GM21717 (cell line): ENCODE data around the gene STXBP2.
A peak's percentile ranks its signal among the peaks of the same experiment; 100 is the strongest.

ENCODE experiments used
- ATAC-seq: cut with Tn5 transposase; IDR thresholded peaks from one replicate; pipeline ENCODE4 v1.9.1; 2021; ENCODE audit warnings: mild to moderate bottlenecking, moderate library complexity; ENCODE audit not compliant: unreplicated experiment

Gene STXBP2

GRCh38 chr19:7648265-7649014, 11.5 kb downstream of the STXBP2 start:
- no peak for ATAC-seq

GRCh38 chr19:7650148-7650547, 13.2 kb downstream of the STXBP2 start:
- no peak for ATAC-seq

DNA sequence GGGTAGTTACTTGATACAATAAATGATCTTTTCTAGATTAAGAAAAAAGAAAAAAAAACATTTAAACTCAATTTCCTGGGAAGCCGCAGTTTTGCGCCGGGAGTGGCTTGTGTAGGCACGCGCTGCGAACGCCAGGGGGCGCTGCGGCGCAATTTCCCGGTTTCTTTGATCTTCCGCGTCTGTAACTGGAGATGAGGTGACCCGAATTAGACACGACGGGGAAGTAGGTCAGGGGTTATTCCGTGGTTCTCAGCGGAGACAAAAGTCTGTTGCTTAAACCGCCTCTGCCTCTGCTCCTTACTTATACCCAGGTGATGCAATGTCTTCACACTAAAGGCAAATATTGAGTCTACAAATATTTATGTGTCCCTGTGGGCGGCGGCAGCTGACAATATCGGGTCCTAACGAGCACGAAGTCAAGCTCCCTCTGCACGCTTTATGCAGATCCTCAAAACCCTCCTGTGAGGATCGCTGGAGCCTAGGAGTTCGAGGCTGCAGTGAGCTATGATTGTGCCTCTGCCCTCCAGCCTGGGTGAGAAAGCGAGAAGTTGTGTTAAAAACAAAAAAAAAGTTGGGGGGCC, 15.2 kb downstream of the STXBP2 start:
- ATAC-seq = no peak

GRCh38 chr19:7654401-7654800, 17.5 kb downstream of the STXBP2 start:
- ATAC-seq = no peak

GRCh38 chr19:7655581-7655980, 18.7 kb downstream of the STXBP2 start:
- no peak for ATAC-seq

DNA sequence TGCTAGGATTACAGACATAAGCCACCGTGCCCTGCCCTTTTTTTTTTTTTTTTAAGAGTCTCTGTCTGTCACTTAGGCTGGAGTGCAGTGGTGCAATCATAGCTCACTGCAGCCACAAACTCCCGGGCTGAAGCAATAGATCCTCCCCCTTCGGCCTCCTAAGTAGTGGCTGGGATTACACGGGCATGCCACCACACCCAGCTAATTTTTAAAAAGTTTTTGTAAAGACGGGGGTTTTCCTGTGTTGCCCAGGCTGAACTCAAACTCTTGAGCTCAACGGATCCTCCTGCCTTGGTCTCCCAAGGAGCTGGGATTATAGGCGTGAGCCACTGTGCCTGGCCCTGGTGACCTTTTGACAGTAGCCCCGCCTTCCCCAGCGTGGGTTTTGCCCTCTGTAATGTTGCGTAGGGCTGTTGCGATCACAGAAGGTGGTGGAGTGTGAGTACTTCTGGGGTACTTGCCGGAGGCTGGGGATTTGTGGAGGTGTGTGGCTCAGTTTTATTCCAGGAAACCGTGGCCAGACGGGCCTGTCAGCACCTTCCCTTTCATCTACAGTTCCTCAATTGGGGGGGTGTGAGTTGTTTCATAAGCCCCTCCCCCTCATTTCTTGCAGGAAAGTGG, 20.3 kb downstream of the STXBP2 start:
- ATAC-seq = no peak

GRCh38 chr19:7658219-7658686, 21.3 kb downstream of the STXBP2 start:
- ATAC-seq = peak; percentile 70

GRCh38 chr19:7661744-7662538, 25.0 kb downstream of the STXBP2 start:
- ATAC-seq = no peak

- no peak for ATAC-seq
These were observed 25.7 kb downstream of the STXBP2 start for GRCh38 chr19:7662657-7663056.

GRCh38 chr19:7663706-7664105, 26.8 kb downstream of the STXBP2 start:
- ATAC-seq = no peak

GRCh38 chr19:7665076-7665475, 28.2 kb downstream of the STXBP2 start:
- no peak for ATAC-seq

DNA sequence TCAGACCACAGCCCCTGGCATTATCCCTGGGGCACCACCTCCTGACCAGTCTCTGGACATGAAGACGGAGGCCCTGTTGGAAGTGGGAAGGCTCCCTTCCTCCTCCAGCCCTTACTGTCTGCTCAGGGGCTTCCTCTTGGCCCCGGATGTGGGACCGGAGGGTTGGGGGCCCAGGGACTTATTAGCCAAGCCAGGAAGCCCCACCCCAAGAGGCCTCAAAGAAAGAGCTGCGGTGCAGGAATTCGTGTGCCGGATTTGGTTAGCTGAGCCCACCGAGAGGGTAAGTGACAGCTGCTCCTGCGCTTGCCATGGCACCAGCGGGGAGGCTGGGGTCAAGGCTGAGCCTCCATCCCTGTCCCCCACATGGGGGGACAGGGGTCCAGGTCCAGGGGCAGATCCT, 31.9 kb downstream of the STXBP2 start, which contains the start of gene RETN:
Gene RETN (plus strand): TSS at position 208 of the 400 bp plus-strand sequence. CDS start 278 bp downstream, outside the sequence.
- no peak for ATAC-seq

DNA sequence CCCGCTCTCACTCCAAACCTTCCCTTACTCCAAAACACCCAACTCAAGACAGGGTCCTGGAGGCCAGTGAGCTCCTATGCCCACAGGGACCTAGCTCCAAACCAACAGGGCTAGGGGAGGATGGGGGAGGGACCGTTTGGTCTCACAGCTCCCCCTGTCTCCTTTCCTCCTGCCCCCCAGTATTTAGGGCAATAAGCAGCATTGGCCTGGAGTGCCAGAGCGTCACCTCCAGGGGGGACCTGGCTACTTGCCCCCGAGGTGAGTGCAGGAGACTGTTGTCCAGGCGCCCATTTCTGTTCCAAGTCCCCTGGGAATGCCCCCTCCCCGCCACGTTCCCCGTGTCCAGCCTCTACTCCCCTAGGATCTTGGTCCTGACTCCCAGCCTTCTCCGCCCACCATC, 32.7 kb downstream of the STXBP2 start:
- ATAC-seq = no peak

GRCh38 chr19:7670150-7670783, 33.4 kb downstream of the STXBP2 start:
- ATAC-seq = no peak

GRCh38 chr19:7670790-7671189, 33.9 kb downstream of the STXBP2 start:
- ATAC-seq = no peak

DNA sequence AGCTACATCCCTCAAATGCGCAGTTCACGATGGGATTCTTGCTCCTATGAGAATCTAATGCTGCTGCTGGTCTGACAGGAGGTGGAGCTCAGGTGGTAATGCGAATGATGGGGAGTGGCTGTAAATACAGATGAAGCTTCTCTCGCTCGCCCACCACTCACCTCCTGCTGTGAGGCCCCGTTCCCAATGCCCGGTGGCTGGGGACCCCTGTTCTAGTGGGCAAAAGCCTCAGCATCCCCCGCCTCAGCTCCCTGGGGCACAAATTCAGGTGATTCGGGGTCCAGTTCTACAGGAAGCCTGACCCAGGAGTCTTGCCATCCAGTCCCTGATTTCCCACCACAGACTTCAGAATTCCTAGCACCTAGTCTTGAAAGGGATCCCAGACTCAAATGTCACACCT, 35.6 kb downstream of the STXBP2 start:
- ATAC-seq = no peak

GRCh38 chr19:7674010-7675005, 37.4 kb downstream of the STXBP2 start:
- ATAC-seq = no peak

DNA sequence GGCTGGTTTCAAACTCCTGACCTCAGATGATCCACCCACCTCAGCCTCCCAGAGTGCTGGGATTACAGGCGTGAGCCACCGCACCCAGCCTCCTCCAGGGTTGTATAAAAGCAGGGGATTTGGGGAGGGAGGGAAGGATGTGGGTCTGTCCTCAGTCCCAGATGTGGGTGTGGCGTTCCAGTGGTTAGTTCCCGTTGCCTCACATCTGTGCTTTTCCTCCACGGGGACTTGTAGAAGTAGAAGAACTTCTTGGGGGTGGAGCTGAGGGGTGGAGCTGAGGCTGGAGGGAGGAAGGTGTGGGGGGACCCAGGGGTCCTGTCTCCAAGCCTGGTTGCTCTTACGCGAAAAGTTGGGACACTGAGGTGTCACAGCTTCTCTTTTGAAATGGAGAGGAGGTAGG, 39.5 kb downstream of the STXBP2 start:
- no peak for ATAC-seq

GRCh38 chr19:7676854-7677253, 39.9 kb downstream of the STXBP2 start, which contains the start of gene MCEMP1:
Gene MCEMP1, plus strand, starts transcription at chr19:7677090. Its CDS starts 31 bp downstream, at chr19:7677121.
- no peak for ATAC-seq
